Nephron (organoid): Measurements from ENCODE around the gene CCDC81.
"Not testable (repeated sequence)": the region's sequence is repeated elsewhere in the genome, so short reads cannot be mapped to it uniquely, and the experiment has no call there.

Experiments
- H3K27ac Mint-ChIP-seq, 3 experiments: 2 replicates each; pipeline ENCODE4 v1.8.0; 2020; ENCODE audit warnings: mixed read lengths in 3 of 3, mild to moderate bottlenecking in 2 of 3, moderate library complexity in 1 of 3
- H3K27me3 Mint-ChIP-seq: 2 replicates; pipeline ENCODE4 v1.8.0; 2021; ENCODE audit warnings: low read depth, mild to moderate bottlenecking, moderate library complexity, mixed read lengths
- H3K36me3 Mint-ChIP-seq: 2 replicates; pipeline ENCODE4 v1.8.0; 2020; ENCODE audit warnings: low read depth, mixed read lengths
- H3K4me1 Mint-ChIP-seq: 2 replicates; pipeline ENCODE4 v1.8.0; 2020; ENCODE audit warnings: mixed read lengths
- H3K4me3 Mint-ChIP-seq, 3 experiments: 2 replicates each; pipeline ENCODE4 v1.8.0; 2020; ENCODE audit warnings: mild to moderate bottlenecking in 3 of 3, mixed read lengths in 3 of 3, moderate library complexity in 2 of 3
- H3K9me3 Mint-ChIP-seq: 2 replicates; pipeline ENCODE4 v1.8.0; 2020; ENCODE audit warnings: mixed read lengths
- CTCF ChIP-seq, 3 experiments: fragments of 200-600 bp; sonication (generic); IDR thresholded peaks; one replicate each; pipeline ENCODE4 v1.5.0; 2021; ENCODE audit warnings: antibody characterized with exemption in 3 of 3; ENCODE audit not compliant: unreplicated experiment in 3 of 3

Gene CCDC81

GRCh38 chr11:86418513-86418912, 43.8 kb downstream of the CCDC81 start:
- no peaks in the 10 kb centered on the region for H3K9me3 Mint-ChIP-seq
- no peak for TF ChIP-seq CTCF (IDR thresholded peaks at IDR 0.05; ENCODE audit: unreplicated experiment in 3 of 3)
- H3K36me3 Mint-ChIP-seq = no peaks in the 10 kb centered on the region
- no peaks in the 10 kb centered on the region for H3K27me3 Mint-ChIP-seq
- H3K4me1 Mint-ChIP-seq = peaks cover 4% of the 10 kb centered on the region
- H3K4me3 Mint-ChIP-seq = no peak overlapping the region
- no peak overlapping the region for H3K27ac Mint-ChIP-seq

- H3K4me1 Mint-ChIP-seq = peaks cover 5% of the 10 kb centered on the region
- no peak overlapping the region for H3K4me3 Mint-ChIP-seq
- H3K36me3 Mint-ChIP-seq = no peaks in the 10 kb centered on the region
- no peak overlapping the region for H3K27ac Mint-ChIP-seq
- H3K9me3 Mint-ChIP-seq = no peaks in the 10 kb centered on the region
- peak in 2 of 3 experiments; percentile 11 to 15 for TF ChIP-seq CTCF (IDR thresholded peaks at IDR 0.05; ENCODE audit: unreplicated experiment in 3 of 3)
- no peaks in the 10 kb centered on the region for H3K27me3 Mint-ChIP-seq
Measured at GRCh38 chr11:86418917-86419316, 44.2 kb downstream of the CCDC81 start.

GRCh38 chr11:86421946-86422345, 47.3 kb downstream of the CCDC81 start:
- peaks cover 4% of the 10 kb centered on the region for H3K36me3 Mint-ChIP-seq
- no peak for TF ChIP-seq CTCF (IDR thresholded peaks at IDR 0.05; ENCODE audit: unreplicated experiment in 3 of 3)
- H3K4me3 Mint-ChIP-seq = no peak overlapping the region
- H3K4me1 Mint-ChIP-seq = peaks cover 5% of the 10 kb centered on the region
- H3K27ac Mint-ChIP-seq = no peak overlapping the region
- peaks cover 7% of the 10 kb centered on the region for H3K9me3 Mint-ChIP-seq
- H3K27me3 Mint-ChIP-seq = no peaks in the 10 kb centered on the region

GRCh38 chr11:86422371-86422770, 47.7 kb downstream of the CCDC81 start:
- TF ChIP-seq CTCF (IDR thresholded peaks at IDR 0.05; ENCODE audit: unreplicated experiment in 3 of 3) = no peak
- Mint-ChIP-seq H3K36me3 (peaks cover 4% of the 10 kb centered on the region), H3K4me3 (no peak overlapping the region), H3K27ac (no peak overlapping the region), H3K27me3 (no peaks in the 10 kb centered on the region), H3K4me1 (peaks cover 5% of the 10 kb centered on the region), H3K9me3 (peaks cover 11% of the 10 kb centered on the region)

GRCh38 chr11:86423488-86423887, 48.8 kb downstream of the CCDC81 start:
- H3K27me3 Mint-ChIP-seq, H3K4me1 Mint-ChIP-seq, H3K36me3 Mint-ChIP-seq, H3K4me3 Mint-ChIP-seq: not testable (repeated sequence)
- Mint-ChIP-seq H3K27ac (peak overlapping the region in 1 of 3 experiments; percentile 21), H3K9me3 (peaks cover 18% of the 10 kb centered on the region)

- Mint-ChIP-seq H3K9me3 (peaks cover 33% of the 10 kb centered on the region), H3K4me3 (no peak overlapping the region), H3K4me1 (peaks cover 12% of the 10 kb centered on the region), H3K27ac (no peak overlapping the region), H3K36me3 (peaks cover 20% of the 10 kb centered on the region), H3K27me3 (no peaks in the 10 kb centered on the region)
- no peak for TF ChIP-seq CTCF (IDR thresholded peaks at IDR 0.05; ENCODE audit: unreplicated experiment in 3 of 3)
Measured at GRCh38 chr11:86427441-86427840, 52.8 kb downstream of the CCDC81 start.
